Kidney (tissue), 14 donors: ENCODE results near the gene TCTA. TPM values are rescaled to one million over a fixed set of nuclear protein-coding genes. Genes with fewer than 3 reads are reported as not detected.

Experiments
- DNase-seq, 5 donors: peaks; one replicate each; pipeline ENCODE4 v3.0.0-alpha.2; 2013 to 2020
- FAIRE-seq: peaks from 2 replicates; lab custom pipeline; 2012; peaks lifted over from hg19 to GRCh38; lab: Jason Lieb, UNC
- H3K27ac ChIP-seq, 2 donors: one replicate each; pipeline ENCODE4 v1.7.0; 2013; ENCODE audit warnings: low read depth in 2 of 2, low read length in 2 of 2, inconsistent platforms in 1 of 2
- H3K27me3 ChIP-seq: one replicate; pipeline ENCODE4 v1.7.1; 2013; ENCODE audit warnings: low read length, inconsistent platforms; ENCODE audit not compliant: control insufficient read depth, insufficient read depth
- H3K36me3 ChIP-seq, 3 donors: one replicate each; pipeline versions ENCODE4 v1.7.0 to v1.7.1; 2013; ENCODE audit warnings: low read length in 3 of 3, control low read depth in 1 of 3, inconsistent platforms in 1 of 3; ENCODE audit not compliant: insufficient read depth in 3 of 3, control insufficient read depth in 2 of 3
- H3K4me1 ChIP-seq, 3 donors: one replicate each; pipeline versions ENCODE4 v1.7.0 to v1.7.1; 2013; ENCODE audit warnings: low read length in 3 of 3, inconsistent platforms in 1 of 3, low read depth in 1 of 3; ENCODE audit not compliant: control insufficient read depth in 2 of 3, insufficient read depth in 2 of 3
- H3K4me3 ChIP-seq, 3 donors: one replicate each; pipeline versions ENCODE4 v1.7.0 to v1.8.1; 2013; ENCODE audit warnings: low read length in 3 of 3, control low read depth in 1 of 3, inconsistent platforms in 1 of 3
- H3K9ac ChIP-seq, 3 donors: one replicate each; pipeline versions ENCODE4 v1.7.0 to v1.7.1; 2013; ENCODE audit warnings: low read length in 3 of 3, control low read depth in 1 of 3, inconsistent platforms in 1 of 3
- H3K9me3 ChIP-seq, 3 donors: one replicate each; pipeline versions ENCODE4 v1.7.0 to v1.7.1; 2013; ENCODE audit warnings: low read length in 3 of 3, control low read depth in 1 of 3, inconsistent platforms in 1 of 3; ENCODE audit not compliant: control insufficient read depth in 2 of 3, insufficient read depth in 1 of 3
- CTCF ChIP-seq: IDR thresholded peaks from 3 replicates; pipeline ENCODE4 v1.5.1; 2012; ENCODE audit warnings: mild to moderate bottlenecking, moderate library complexity, borderline replicate concordance; ENCODE audit not compliant: insufficient read depth; ENCODE audit errors: extremely low read depth
- intact Hi-C: fragments of 100-400 bp; cut with DNase I; formaldehyde crosslinking; loops from one replicate; pipeline ENCODE4 v1.11.1; 2022
- polyA plus RNA-seq: library from polyadenylated mRNA; stranded (reverse); fragments of 350-450 nt; fragmentation: Illumina TruSeq; extraction: RNeasy Lipid Tissue Mini Kit (QIAGEN cat#74804); gene quantifications from one replicate; pipeline ENCODE4 v1.2.3, GENCODE V29; 2014; ENCODE audit warnings: low read depth, low replicate concordance; ENCODE audit not compliant: insufficient read depth
- total RNA-seq: library from RNA; stranded (reverse); fragmentation: NEBNext Ultra II Directional; extraction: Animal tissue kit (Norgen Biotek cat#: 25700); gene quantifications from one replicate; pipeline ENCODE4 v1.2.1, GENCODE V29; 2021
- donor health status: control.
- donor health status: control.
- donor health status: control.
- donor health status: control.
- donor health status: control.
- donor health status: DM: yes; HTN: yes; CAD: no.
- donor health status: Normal renal cell carcinoma (clear cell type).

The TCTA gene
- total and polyA plus RNA-seq, 2 donors from 2014 or later: 76.7 to 83.2 TPM

- no peak overlapping the region for H3K4me3 ChIP-seq
- FAIRE-seq: no peak
- no peak for DNase-seq
- no peak overlapping the region for H3K27ac ChIP-seq
- H3K4me1 ChIP-seq: peaks cover 3 to 7% (median 5%) of the 10 kb centered on the region in 3 donors
- H3K9me3 ChIP-seq: no peaks in the 10 kb centered on the region
- intact Hi-C loops: no loop called here
- no peak overlapping the region for H3K9ac ChIP-seq
- H3K36me3 ChIP-seq: peaks cover 0 to 9% (median 0%) of the 10 kb centered on the region in 3 donors
- TF ChIP-seq CTCF: no peak
- H3K27me3 ChIP-seq: no peaks in the 10 kb centered on the region
These were observed 15.4 kb downstream of the TCTA start for GRCh38 chr3:49427586-49427985.

- no peaks in the 10 kb centered on the region for H3K9me3 ChIP-seq
- H3K4me3 ChIP-seq: peak overlapping the region; percentile 66 to 85 (median 83)
- no peak for TF ChIP-seq CTCF
- H3K36me3 ChIP-seq: peaks cover 0 to 9% (median 0%) of the 10 kb centered on the region in 3 donors
- no peaks in the 10 kb centered on the region for H3K27me3 ChIP-seq
- peak overlapping the region; percentile 82 to 92 for H3K27ac ChIP-seq
- H3K4me1 ChIP-seq: peaks cover 0 to 3% (median 0%) of the 10 kb centered on the region in 3 donors
- peak overlapping the region; percentile 47 to 85 (median 76) for H3K9ac ChIP-seq
- FAIRE-seq: no peak
- intact Hi-C loops: no loop called here
- DNase-seq: no peak
These were observed 16.5 kb downstream of the TCTA start for GRCh38 chr3:49428752-49429080.

GRCh38 chr3:49434731-49435130 is 22.5 kb downstream of the TCTA start:
- DNase-seq (no peak), FAIRE-seq (no peak)
- H3K4me1 ChIP-seq: peaks cover 0 to 3% (median 0%) of the 10 kb centered on the region in 3 donors
- no peak for TF ChIP-seq CTCF
- H3K36me3 ChIP-seq: no peaks in the 10 kb centered on the region
- H3K27ac ChIP-seq: no peak overlapping the region
- no peak overlapping the region for H3K4me3 ChIP-seq
- intact Hi-C loops: no loop called here
- no peaks in the 10 kb centered on the region for H3K27me3 ChIP-seq
- H3K9ac ChIP-seq: no peak overlapping the region
- no peaks in the 10 kb centered on the region for H3K9me3 ChIP-seq

GRCh38 chr3:49445391-49445790 is 33.2 kb downstream of the TCTA start:
- no peak for FAIRE-seq
- Histone ChIP-seq H3K9ac (no peak overlapping the region), H3K27ac (no peak overlapping the region), H3K36me3 (no peaks in the 10 kb centered on the region), H3K27me3 (no peaks in the 10 kb centered on the region), H3K4me1 (peaks cover 0 to 4% (median 0%) of the 10 kb centered on the region in 3 donors), H3K9me3 (no peaks in the 10 kb centered on the region), H3K4me3 (no peak overlapping the region)
- intact Hi-C loops: loop anchor here (10.0 kb wide), 1 partner anchor 151 kb away; no protein-coding TSS in a partner anchor
- no peak for TF ChIP-seq CTCF
- no peak for DNase-seq
